ENCODE results near the gene WASHC2A. TPM values are rescaled to one million over a fixed set of nuclear protein-coding genes. Genes with fewer than 3 reads are reported as not detected.
"Not testable (repeated sequence)": the region's sequence is repeated elsewhere in the genome, so short reads cannot be mapped to it uniquely, and the experiment has no call there.

WASHC2A gene
- polyA plus RNA-seq, 1 of the 3 experiments (the other 2 are of a cell fraction) = 16.9 TPM

DNA sequence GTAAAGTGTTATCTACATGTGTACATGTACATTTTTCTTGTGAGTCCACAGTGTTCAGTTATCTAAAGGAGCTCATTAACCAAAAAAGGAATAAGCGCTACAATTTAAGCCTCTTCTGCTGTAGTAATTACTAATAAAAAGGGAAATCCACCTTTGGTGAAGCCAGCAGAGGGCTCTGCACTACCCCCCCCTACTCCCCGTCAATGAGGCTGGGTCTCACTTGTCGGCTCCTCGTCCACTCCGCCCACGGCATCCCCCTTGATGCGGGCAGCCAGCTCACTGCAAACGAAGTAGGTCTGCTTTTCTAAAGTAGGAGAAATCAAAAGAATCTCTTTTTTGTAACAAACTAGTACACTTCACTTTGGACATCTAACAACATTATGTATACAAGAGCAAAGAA, 4.7 kb upstream of the WASHC2A start:
- peak; percentile 62 for DNase-seq
- H3K4me2 ChIP-seq = no peak overlapping the region
- no peak overlapping the region for H3K4me3 ChIP-seq (ENCODE audit: low read depth in 2 of 2, low read length in 1 of 2)
- no peak overlapping the region for H3K9ac ChIP-seq
- no peaks in the 10 kb centered on the region for H3F3A ChIP-seq (replicated peaks; ENCODE audit: insufficient read depth)
- H3K9me2 ChIP-seq = no peaks in the 10 kb centered on the region
- TF ChIP-seq GATA2 (CRISPR knock-in tag; IDR thresholded peaks at IDR 0.05) = no peak
- TF ChIP-seq, protein P1, sequence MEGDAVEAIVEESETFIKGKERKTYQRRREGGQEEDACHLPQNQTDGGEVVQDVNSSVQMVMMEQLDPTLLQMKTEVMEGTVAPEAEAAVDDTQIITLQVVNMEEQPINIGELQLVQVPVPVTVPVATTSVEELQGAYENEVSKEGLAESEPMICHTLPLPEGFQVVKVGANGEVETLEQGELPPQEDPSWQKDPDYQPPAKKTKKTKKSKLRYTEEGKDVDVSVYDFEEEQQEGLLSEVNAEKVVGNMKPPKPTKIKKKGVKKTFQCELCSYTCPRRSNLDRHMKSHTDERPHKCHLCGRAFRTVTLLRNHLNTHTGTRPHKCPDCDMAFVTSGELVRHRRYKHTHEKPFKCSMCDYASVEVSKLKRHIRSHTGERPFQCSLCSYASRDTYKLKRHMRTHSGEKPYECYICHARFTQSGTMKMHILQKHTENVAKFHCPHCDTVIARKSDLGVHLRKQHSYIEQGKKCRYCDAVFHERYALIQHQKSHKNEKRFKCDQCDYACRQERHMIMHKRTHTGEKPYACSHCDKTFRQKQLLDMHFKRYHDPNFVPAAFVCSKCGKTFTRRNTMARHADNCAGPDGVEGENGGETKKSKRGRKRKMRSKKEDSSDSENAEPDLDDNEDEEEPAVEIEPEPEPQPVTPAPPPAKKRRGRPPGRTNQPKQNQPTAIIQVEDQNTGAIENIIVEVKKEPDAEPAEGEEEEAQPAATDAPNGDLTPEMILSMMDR (IDR thresholded peaks at IDR 0.05) = 0 out of 2 replicates have a peak, but pooled peaks have one; percentile 17
- no peaks in the 10 kb centered on the region for H4K20me1 ChIP-seq (ENCODE audit: insufficient read depth)
- CTCF ChIA-PET = no interaction called here
- no peaks in the 10 kb centered on the region for H3K79me2 ChIP-seq (ENCODE audit: insufficient read depth)
- H3K36me3 ChIP-seq (replicated peaks in 1 of 2; ENCODE audit: control insufficient read depth in 1 of 2, insufficient read depth in 2 of 2, low read length in 1 of 2) = no peaks in the 10 kb centered on the region
- H3K4me1 ChIP-seq (ENCODE audit: control insufficient read depth in 1 of 2, insufficient read depth in 2 of 2, low read depth in 1 of 2, low read length in 1 of 2) = no peaks in the 10 kb centered on the region
- no peak overlapping the region for H3K27ac ChIP-seq (ENCODE audit: low read depth in 2 of 2, low read length in 1 of 2)
- H3K9me3 ChIP-seq = no peaks in the 10 kb centered on the region
- no peaks in the 10 kb centered on the region for H3K27me3 ChIP-seq (ENCODE audit: insufficient read depth)
- H2AFZ ChIP-seq (ENCODE audit: low read depth) = no peak overlapping the region
- WGBS (ENCODE audit: low lambda C conversion rate) = 27% methylated on average over 8 of the region's 8 CpGs
- POLR2A ChIA-PET = no interaction called here

GRCh38 chr10:50068352-50068659, 552 bp downstream of the WASHC2A start:
- H2AFZ ChIP-seq (ENCODE audit: low read depth); H3K79me2 ChIP-seq (ENCODE audit: insufficient read depth); DNase-seq; POLR2A ChIA-PET; H3K27ac ChIP-seq (ENCODE audit: low read depth in 2 of 2, low read length in 1 of 2); H3K4me1 ChIP-seq (ENCODE audit: control insufficient read depth in 1 of 2, insufficient read depth in 2 of 2, low read depth in 1 of 2, low read length in 1 of 2); H3K27me3 ChIP-seq (ENCODE audit: insufficient read depth); H3K36me3 ChIP-seq (replicated peaks in 1 of 2; ENCODE audit: control insufficient read depth in 1 of 2, insufficient read depth in 2 of 2, low read length in 1 of 2); CTCF ChIA-PET; H3K9me2 ChIP-seq; H3K9me3 ChIP-seq; H3F3A ChIP-seq (replicated peaks; ENCODE audit: insufficient read depth); H4K20me1 ChIP-seq (ENCODE audit: insufficient read depth): not testable (repeated sequence)
- H3K9ac ChIP-seq = peak overlapping the region; percentile 75; the same call in 1 of the 2 replicates
- peak overlapping the region; percentile 37 to 59; a peak in 3 of 4 replicates for H3K4me3 ChIP-seq (ENCODE audit: low read depth in 2 of 2, low read length in 1 of 2)
- 0% methylated on average over 3 of the region's 13 CpGs for WGBS (ENCODE audit: low lambda C conversion rate)
- peak overlapping the region; percentile 63; the same call in 1 of the 2 replicates for H3K4me2 ChIP-seq

DNA sequence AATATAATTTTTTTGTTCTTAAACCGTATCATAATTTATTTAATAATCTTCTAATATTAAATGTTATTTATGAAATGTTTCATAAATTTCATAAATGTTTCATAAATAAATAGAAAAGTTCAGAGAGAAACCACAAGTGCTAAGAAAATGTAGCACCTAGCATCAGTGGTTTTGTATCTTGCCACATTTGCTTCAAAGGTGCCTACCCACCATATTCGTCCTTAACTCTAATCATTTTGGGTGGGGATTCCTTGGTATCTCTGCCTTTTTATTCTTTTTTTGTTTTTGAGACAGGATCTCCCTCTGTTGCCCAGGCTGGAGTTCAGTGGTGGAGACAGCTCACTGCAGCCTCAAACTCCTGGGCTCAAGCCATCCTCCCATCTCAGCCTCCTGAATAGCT, 7.4 kb downstream of the WASHC2A start:
- 94% methylated on average over 1 of the region's 2 CpGs for WGBS (ENCODE audit: low lambda C conversion rate)
- H3K4me3 ChIP-seq (ENCODE audit: low read depth in 2 of 2, low read length in 1 of 2); H3K27ac ChIP-seq (ENCODE audit: low read depth in 2 of 2, low read length in 1 of 2); DNase-seq; H3K9me3 ChIP-seq; H4K20me1 ChIP-seq (ENCODE audit: insufficient read depth); H2AFZ ChIP-seq (ENCODE audit: low read depth); H3K27me3 ChIP-seq (ENCODE audit: insufficient read depth); H3K9ac ChIP-seq; CTCF ChIA-PET; H3K4me2 ChIP-seq; H3K4me1 ChIP-seq (ENCODE audit: control insufficient read depth in 1 of 2, insufficient read depth in 2 of 2, low read depth in 1 of 2, low read length in 1 of 2); H3K9me2 ChIP-seq; POLR2A ChIA-PET; H3K79me2 ChIP-seq (ENCODE audit: insufficient read depth); H3F3A ChIP-seq (replicated peaks; ENCODE audit: insufficient read depth); H3K36me3 ChIP-seq (replicated peaks in 1 of 2; ENCODE audit: control insufficient read depth in 1 of 2, insufficient read depth in 2 of 2, low read length in 1 of 2): not testable (repeated sequence)

GRCh38 chr10:50075544-50075943, 7.8 kb downstream of the WASHC2A start:
- not testable (repeated sequence) for H4K20me1 ChIP-seq (ENCODE audit: insufficient read depth)

DNA sequence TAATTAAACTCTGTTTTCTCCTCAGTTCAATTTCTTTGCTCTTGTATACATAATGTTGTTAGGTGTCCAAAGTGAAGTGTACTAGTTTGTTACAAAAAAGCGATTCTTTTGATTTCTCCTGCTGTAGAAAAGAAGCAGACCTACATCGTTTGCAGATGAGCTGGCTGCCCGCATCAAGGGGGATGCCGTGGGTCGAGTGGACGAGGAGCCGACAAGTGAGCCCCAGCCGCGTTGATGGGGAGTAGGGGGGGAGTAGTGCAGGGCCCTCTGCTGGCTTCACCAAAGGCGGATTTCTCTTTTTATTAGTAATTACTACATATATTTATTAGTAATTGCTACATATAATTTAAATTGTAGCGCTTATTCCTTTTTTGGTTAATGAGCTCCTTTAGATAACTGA, 23.6 kb downstream of the WASHC2A start:
- H3K36me3 ChIP-seq (replicated peaks in 1 of 2; ENCODE audit: control insufficient read depth in 1 of 2, insufficient read depth in 2 of 2, low read length in 1 of 2); H3K4me1 ChIP-seq (ENCODE audit: control insufficient read depth in 1 of 2, insufficient read depth in 2 of 2, low read depth in 1 of 2, low read length in 1 of 2); H3K9me2 ChIP-seq; POLR2A ChIA-PET; H3K27me3 ChIP-seq (ENCODE audit: insufficient read depth); H3K9me3 ChIP-seq; H3K79me2 ChIP-seq (ENCODE audit: insufficient read depth); H3K27ac ChIP-seq (ENCODE audit: low read depth in 2 of 2, low read length in 1 of 2); CTCF ChIA-PET; H4K20me1 ChIP-seq (ENCODE audit: insufficient read depth); DNase-seq; H3K4me3 ChIP-seq (ENCODE audit: low read depth in 2 of 2, low read length in 1 of 2); H2AFZ ChIP-seq (ENCODE audit: low read depth); H3K4me2 ChIP-seq; H3K9ac ChIP-seq; H3F3A ChIP-seq (replicated peaks; ENCODE audit: insufficient read depth): not testable (repeated sequence)
- 92% methylated on average over 5 of the region's 11 CpGs for WGBS (ENCODE audit: low lambda C conversion rate)

More at GRCh38 chr10:50075544-50075943, 7.8 kb downstream of the WASHC2A start:
- H3K27ac ChIP-seq (ENCODE audit: low read depth in 2 of 2, low read length in 1 of 2); H3K9ac ChIP-seq; H3K4me2 ChIP-seq; CTCF ChIA-PET; H3K4me3 ChIP-seq (ENCODE audit: low read depth in 2 of 2, low read length in 1 of 2); H3K4me1 ChIP-seq (ENCODE audit: control insufficient read depth in 1 of 2, insufficient read depth in 2 of 2, low read depth in 1 of 2, low read length in 1 of 2); H3F3A ChIP-seq (replicated peaks; ENCODE audit: insufficient read depth); H3K79me2 ChIP-seq (ENCODE audit: insufficient read depth); H3K9me2 ChIP-seq; H3K36me3 ChIP-seq (replicated peaks in 1 of 2; ENCODE audit: control insufficient read depth in 1 of 2, insufficient read depth in 2 of 2, low read length in 1 of 2); POLR2A ChIA-PET; H2AFZ ChIP-seq (ENCODE audit: low read depth); DNase-seq; H3K9me3 ChIP-seq; H3K27me3 ChIP-seq (ENCODE audit: insufficient read depth): not testable (repeated sequence)
- TF ChIP-seq, protein P1 (IDR thresholded peaks at IDR 0.05) = 0 out of 2 replicates have a peak, but pooled peaks have one; percentile 13
- WGBS (ENCODE audit: low lambda C conversion rate) = 55% methylated on average over 2 of the region's 2 CpGs

Measured in SK-N-SH (cell line).